Ovary (tissue), 9 donors: Measurements from ENCODE around the gene FGD5. TPM values are rescaled to one million over a fixed set of nuclear protein-coding genes. Genes with fewer than 3 reads are reported as not detected.

Experiments
- DNase-seq, 5 donors: peaks; one replicate each; pipeline ENCODE4 v3.0.0-alpha.2; 2019 to 2020
- H3K27ac ChIP-seq, 2 donors: fragments of 200-600 bp; one replicate each; pipeline versions ENCODE4 v1.5.1 to v1.8.0; 2019 to 2022
- H3K27me3 ChIP-seq: fragments of 200-600 bp; one replicate; pipeline ENCODE4 v1.8.0; 2022
- H3K36me3 ChIP-seq: fragments of 200-600 bp; sonication (generic); one replicate; pipeline ENCODE4 v1.5.1; 2019
- H3K4me1 ChIP-seq: one replicate; pipeline ENCODE4 v1.8.1; 2013; ENCODE audit warnings: mild to moderate bottlenecking, moderate library complexity; ENCODE audit not compliant: insufficient read depth
- H3K4me3 ChIP-seq: fragments of 200-600 bp; sonication (generic); one replicate; pipeline ENCODE4 v1.5.1; 2017
- H3K9me3 ChIP-seq, 2 donors: fragments of 200-600 bp in 1 of 2; sonication (generic) in 1 of 2; one replicate each; pipeline versions ENCODE4 v1.5.1 to v1.8.1; 2013 to 2019; ENCODE audit warnings: mild to moderate bottlenecking in 1 of 2, moderate library complexity in 1 of 2
- CTCF ChIP-seq, 3 donors: fragments of 450-650 bp in 2 of 3; fragments of 200-600 bp in 1 of 3; IDR thresholded peaks; one replicate each; pipeline versions ENCODE4 v1.5.1 to v1.8.0; 2016 to 2022; ENCODE audit warnings: antibody characterized with exemption in 3 of 3, mild to moderate bottlenecking in 1 of 3
- EP300 ChIP-seq: sonication (generic); formaldehyde crosslinking; IDR thresholded peaks from one replicate; pipeline ENCODE4 v1.6.1; 2017; ENCODE audit warnings: antibody characterized with exemption
- POLR2A ChIP-seq: fragments of 450-650 bp; IDR thresholded peaks from one replicate; pipeline ENCODE4 v1.6.1; 2017; ENCODE audit warnings: antibody characterized with exemption, mild to moderate bottlenecking, moderate library complexity
- WGBS, 3 donors: extraction: QIAGEN DNeasy Blood & Tissue Kit in 1 of 3; methylation state at CpG; one replicate each; pipeline versions ENCODE4 v1.1.5 to v1.1.7; 2013 to 2017; 5-methylcytosine and 5-hydroxymethylcytosine counted together
- intact Hi-C, 4 donors: fragments of 100-400 bp; cut with DNase I; formaldehyde crosslinking; loops; one replicate each; pipeline versions ENCODE4 v1.11.0 to v1.15.1; 2022 to 2023
- polyA plus RNA-seq, 2 donors: library from polyadenylated mRNA; stranded (reverse); fragments of 200-250 nt in 1 of 2; fragments of 350-450 nt in 1 of 2; fragmentation: Illumina TruSeq in 1 of 2; extraction: RNeasy Lipid Tissue Mini Kit (QIAGEN cat#74804) in 1 of 2; gene quantifications; one replicate each; pipeline ENCODE4 v1.2.3, GENCODE V29; 2013 to 2014
- total RNA-seq, 7 donors: library from RNA; depleted of rRNA in 2 of 7; stranded (reverse); fragments of >200 nt in 2 of 7; fragmentation: NEBNext Ultra II Directional in 3 of 7; extraction: Animal tissue kit (Norgen Biotek cat#: 25700) in 3 of 7; gene quantifications; one replicate each; pipeline versions ENCODE4 v1.1.0 to v1.2.4, GENCODE V29; 2016 to 2023
- donor health status: DM: no; HTN: no; CAD: no; lungs with moderate emphysema.
- donor health status: DM: no; HTN: no; CAD: no.
- donor health status: Bipolar disorder and iron deficiency.
- donor health status: DM: yes; HTN: yes; CAD: no.
- donor health status: DM: no; HTN: no; CAD: no.
- donor health status: DM: yes; HTN: yes; CAD: no.

FGD5 gene
- total and polyA plus RNA-seq, 9 donors = 5.1 to 38.3 (median 13.0) TPM

- WGBS, 3 donors = 1 to 2% (median 2%) methylated on average over 26 of the region's 26 CpGs
- no peaks in the 10 kb centered on the region for H3K36me3 ChIP-seq
- intact Hi-C loops = loop anchor here in 1 of 4 donors (10.0 kb wide), 1 partner anchor 774 kb away; the partner anchor contains the start of genes LSM3 and XPC
- no peak for DNase-seq
- peak overlapping the region; percentile 82 for H3K4me3 ChIP-seq
- H3K27me3 ChIP-seq = no peaks in the 10 kb centered on the region
- H3K9me3 ChIP-seq = no peaks in the 10 kb centered on the region
- peaks cover 6% of the 10 kb centered on the region for H3K4me1 ChIP-seq
- H3K27ac ChIP-seq = peak overlapping the region; percentile 7 to 99
- no peak for TF ChIP-seq EP300
- TF ChIP-seq CTCF (IDR thresholded peaks at IDR 0.05) = no peak
- TF ChIP-seq POLR2A = no peak
These were observed 129.9 kb downstream of the FGD5 start for GRCh38 chr3:14948609-14949038.

- Histone ChIP-seq H3K27me3 (no peaks in the 10 kb centered on the region), H3K9me3 (no peaks in the 10 kb centered on the region), H3K27ac (peak overlapping the region in 1 of 2 donors; percentile 99), H3K4me1 (peaks cover 6% of the 10 kb centered on the region), H3K36me3 (no peaks in the 10 kb centered on the region), H3K4me3 (peak overlapping the region; percentile 82)
- DNase-seq = no peak
- WGBS, 3 donors = 30 to 34% (median 34%) methylated on average over 5 of the region's 5 CpGs
- intact Hi-C loops = loop anchor here in 1 of 4 donors (10.0 kb wide), 1 partner anchor 774 kb away; the partner anchor contains the start of genes LSM3 and XPC
- TF ChIP-seq POLR2A (no peak), CTCF (IDR thresholded peaks at IDR 0.05) (no peak), EP300 (no peak)
These were observed 130.4 kb downstream of the FGD5 start for GRCh38 chr3:14949126-14949525.

- Histone ChIP-seq H3K4me3 (no peak overlapping the region), H3K9me3 (no peaks in the 10 kb centered on the region), H3K4me1 (peaks cover 4% of the 10 kb centered on the region), H3K27me3 (no peaks in the 10 kb centered on the region), H3K27ac (peak overlapping the region in 1 of 2 donors; percentile 11), H3K36me3 (no peaks in the 10 kb centered on the region)
- TF ChIP-seq EP300 (no peak), CTCF (IDR thresholded peaks at IDR 0.05) (no peak), POLR2A (no peak)
- intact Hi-C loops = loop anchor here in 1 of 4 donors (10.0 kb wide), 1 partner anchor 105 kb away; no protein-coding TSS in a partner anchor
- no peak for DNase-seq
- WGBS, 3 donors = 89 to 94% (median 90%) methylated on average over 2 of the region's 2 CpGs
These were observed 131.5 kb downstream of the FGD5 start for GRCh38 chr3:14950274-14950673.

- TF ChIP-seq CTCF (IDR thresholded peaks at IDR 0.05) = no peak
- TF ChIP-seq EP300 = no peak
- no peak for TF ChIP-seq POLR2A
- Histone ChIP-seq H3K9me3 (no peaks in the 10 kb centered on the region), H3K36me3 (no peaks in the 10 kb centered on the region), H3K4me1 (peaks cover 11% of the 10 kb centered on the region), H3K27me3 (no peaks in the 10 kb centered on the region), H3K4me3 (no peak overlapping the region), H3K27ac (no peak overlapping the region)
- 83 to 97% (median 96%) methylated on average over 1 of the region's 1 CpG for WGBS, 3 donors
- no peak for DNase-seq
- intact Hi-C loops = loop anchor here in 1 of 4 donors (10.0 kb wide), 1 partner anchor 98 kb away; no protein-coding TSS in a partner anchor
These were observed 138.4 kb downstream of the FGD5 start for GRCh38 chr3:14957153-14957552.
